Muscle of arm (tissue), 12 donors: ENCODE measurements around the gene KCNE2. TPM values are rescaled to one million over a fixed set of nuclear protein-coding genes. Genes with fewer than 3 reads are reported as not detected.
"Not testable (repeated sequence)": the region's sequence is repeated elsewhere in the genome, so short reads cannot be mapped to it uniquely, and the experiment has no call there.

Source experiments
- DNase-seq: peaks from one replicate; pipeline ENCODE4 v3.0.0-alpha.2; 2013
- polyA plus RNA-seq, 12 donors: library from polyadenylated mRNA; unstranded; fragments of 120-200 nt; gene quantifications; one replicate each; pipeline ENCODE4 v1.2.1, GENCODE V29; 2013; ENCODE audit not compliant: insufficient read length in 12 of 12

The KCNE2 gene
- polyA plus RNA-seq, 12 donors = 0.25 to 0.85 (median 0.50) TPM; not detected in 3

DNA sequence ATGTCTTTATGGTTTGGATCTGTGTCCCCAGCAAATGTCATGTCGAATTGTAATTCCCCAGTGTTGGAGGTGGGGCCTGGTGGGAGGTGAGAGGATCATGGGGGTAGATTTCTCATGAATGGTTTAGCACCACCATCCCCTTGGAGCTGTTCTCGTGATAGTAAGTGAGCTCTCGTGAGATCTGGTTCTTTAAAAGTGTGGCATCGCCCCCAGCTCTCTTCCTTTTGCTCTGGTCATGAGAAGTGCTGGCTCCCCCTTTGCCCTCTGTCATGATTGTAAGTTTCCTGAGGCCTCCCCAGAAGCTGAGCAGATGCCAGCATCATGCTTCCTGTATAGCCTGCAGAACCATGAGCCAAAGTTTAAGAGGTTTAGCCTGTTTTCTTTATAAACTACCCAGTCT, 11.2 kb upstream of the KCNE2 start:
- no peak for DNase-seq

DNA sequence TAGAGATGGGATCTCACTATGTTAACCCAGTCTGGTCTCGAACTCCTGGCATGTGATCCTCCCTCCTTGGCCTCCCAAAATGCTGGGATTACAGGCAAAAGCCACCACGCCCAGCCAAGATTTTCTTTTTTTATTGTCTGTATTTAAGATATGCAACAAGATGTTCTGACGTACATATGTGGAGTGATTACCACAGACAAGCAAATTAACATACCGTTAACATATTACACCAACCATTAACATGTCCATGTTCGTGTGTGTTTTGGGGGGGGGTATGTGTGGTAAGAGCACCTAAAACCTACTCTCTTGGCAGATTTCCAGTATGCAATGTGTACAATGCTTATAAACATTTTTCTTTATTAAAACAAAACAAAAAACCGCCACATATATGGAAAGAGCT, 10.6 kb upstream of the KCNE2 start:
- no peak for DNase-seq

DNA sequence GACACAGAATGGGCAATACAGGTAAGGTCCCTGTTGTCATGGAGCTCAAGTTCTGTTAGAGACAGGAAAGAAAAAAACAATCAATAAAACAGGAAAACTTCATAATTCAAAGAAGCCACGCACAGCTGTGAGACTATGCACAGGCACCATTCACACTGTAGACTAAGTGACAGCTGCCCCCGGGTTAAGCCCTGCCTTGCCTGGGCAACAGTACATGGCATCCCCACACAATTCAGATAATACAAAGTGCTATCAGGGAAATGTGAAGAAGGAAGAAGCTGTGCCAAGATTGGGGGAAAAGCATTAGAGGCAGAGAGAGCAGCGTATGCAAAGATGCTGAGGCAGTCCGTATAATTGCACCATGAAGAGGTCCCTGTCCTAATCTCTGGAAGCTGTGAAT, 9.0 kb upstream of the KCNE2 start:
- no peak for DNase-seq

DNA sequence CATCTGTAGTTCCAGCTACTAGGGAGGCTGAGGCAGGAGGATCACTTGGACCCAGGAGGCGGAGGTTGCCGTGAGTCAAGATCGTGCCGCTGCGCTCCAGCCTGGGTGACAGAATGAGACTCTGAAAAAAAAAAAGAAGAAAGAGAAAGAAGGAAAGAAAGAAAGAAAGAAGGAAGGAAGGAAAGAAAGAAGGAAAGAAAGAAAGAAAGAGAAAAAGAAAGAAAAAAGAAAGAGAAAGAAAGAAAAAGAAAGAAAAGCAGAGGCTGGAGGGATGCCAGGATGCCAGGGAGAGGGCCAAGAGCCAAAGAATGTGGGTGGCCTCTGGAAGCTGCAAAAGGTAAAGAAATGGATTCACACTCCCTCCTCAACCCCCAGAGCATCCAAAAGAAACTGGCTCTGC, 8.2 kb upstream of the KCNE2 start:
- DNase-seq = no peak

- DNase-seq = no peak
Observed at GRCh38 chr21:34357889-34358288, 5.9 kb upstream of the KCNE2 start.

GRCh38 chr21:34358866-34359265, 4.9 kb upstream of the KCNE2 start:
- DNase-seq = no peak

- no peak for DNase-seq
Observed at GRCh38 chr21:34360488-34361241, 3.1 kb upstream of the KCNE2 start.

DNA sequence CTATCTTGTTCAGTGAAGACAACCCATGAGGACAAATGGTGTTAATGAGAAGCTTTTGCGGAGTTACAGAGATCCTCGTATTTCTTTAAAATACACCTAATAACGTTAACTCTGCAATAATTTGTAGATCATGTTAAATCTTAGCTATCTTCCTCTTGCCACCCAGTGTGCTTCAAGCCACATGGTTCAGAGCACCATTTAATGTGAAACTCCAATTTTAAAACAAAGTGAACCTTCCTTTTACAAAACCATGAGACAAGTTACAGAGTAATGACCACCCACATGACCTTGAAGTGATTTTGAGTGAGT, 1.7 kb upstream of the KCNE2 start:
- no peak for DNase-seq

GRCh38 chr21:34362670-34363069, 1.1 kb upstream of the KCNE2 start:
- no peak for DNase-seq

DNA sequence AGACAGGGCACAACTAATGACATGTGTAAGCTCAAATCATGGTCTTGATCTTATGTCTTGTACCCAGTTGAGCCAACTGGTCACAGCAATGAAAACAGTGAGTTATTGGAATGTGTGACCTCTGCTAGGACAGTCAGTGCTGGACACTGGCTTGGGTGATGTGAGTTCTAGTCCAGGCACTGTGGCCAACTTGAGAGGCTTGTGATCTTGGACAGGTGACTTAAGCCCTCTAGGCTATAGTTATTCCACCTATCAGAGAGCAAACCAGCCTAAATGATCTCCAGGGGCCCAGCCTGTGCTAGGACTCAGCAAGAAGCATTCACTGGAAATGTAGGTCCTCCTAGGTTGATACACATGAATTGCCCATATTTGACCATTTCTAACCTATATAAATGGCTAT, 1.1 kb downstream of the KCNE2 start:
- DNase-seq = no peak

DNA sequence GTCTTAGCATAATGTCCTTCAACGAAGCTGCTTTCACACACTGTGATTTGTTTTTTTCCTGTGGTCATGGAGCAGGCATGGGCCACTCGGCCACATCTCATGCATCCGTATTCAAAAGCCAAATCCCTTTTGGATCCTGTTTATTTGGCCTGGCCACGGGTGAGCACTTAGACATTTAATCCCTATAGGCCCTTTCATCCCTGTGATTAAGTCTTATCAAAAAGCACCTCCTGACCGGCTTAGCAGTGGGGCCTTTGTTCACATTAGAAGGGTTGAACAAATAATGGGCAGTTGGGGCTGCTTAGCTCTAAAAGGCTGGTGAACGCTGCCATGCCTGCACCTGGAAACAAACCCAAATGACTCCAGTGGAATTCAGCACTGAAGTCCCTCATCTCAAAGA, 2.0 kb downstream of the KCNE2 start:
- no peak for DNase-seq

DNA sequence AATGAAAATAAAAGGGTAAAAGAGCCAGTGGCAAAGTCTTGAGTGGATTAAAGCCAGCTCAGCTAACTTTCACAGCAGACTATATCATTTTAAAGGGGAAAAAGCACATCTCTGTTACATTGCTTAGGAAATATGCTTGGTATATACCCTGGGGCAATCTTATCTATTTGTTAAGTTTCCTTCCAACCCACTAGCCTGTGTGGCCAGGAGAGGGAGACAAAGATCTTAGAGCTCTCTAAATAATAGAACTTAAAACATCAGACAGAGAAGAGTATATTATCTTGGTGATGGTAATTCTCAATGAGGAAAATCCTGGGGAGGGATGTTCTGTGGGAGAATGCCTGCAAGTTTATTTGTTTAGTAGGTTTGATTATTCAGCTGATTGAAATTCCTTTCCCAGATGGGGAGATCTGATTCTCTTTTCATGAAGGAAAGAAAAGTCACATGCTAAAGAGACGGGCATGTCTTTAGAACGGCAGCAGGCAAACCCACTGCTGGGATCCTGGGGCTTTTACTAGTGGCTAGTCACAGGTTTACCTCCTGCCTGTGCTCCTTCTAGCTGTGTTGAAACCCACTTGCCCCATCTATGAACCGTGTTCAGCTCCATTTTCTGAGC, 3.6 kb downstream of the KCNE2 start:
- DNase-seq = no peak

DNA sequence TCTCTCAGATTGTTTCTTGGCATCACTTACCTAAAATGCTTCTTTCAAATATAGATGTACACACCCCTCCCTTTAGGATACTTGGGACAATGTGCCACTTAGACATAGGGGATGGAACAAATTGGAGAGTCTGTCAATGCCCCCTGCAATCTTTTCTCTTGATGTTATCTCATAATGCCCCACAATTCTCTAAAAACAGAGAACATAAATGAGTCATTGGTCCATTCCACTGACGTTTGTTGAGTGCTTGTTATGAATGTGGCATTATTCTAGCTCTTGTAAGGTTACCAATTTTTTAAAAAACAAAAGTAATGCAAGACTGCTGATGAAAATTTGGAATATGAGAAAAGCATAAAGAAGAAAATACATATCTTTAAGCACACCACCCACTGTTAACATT, 5.9 kb downstream of the KCNE2 start:
- DNase-seq = no peak

DNA sequence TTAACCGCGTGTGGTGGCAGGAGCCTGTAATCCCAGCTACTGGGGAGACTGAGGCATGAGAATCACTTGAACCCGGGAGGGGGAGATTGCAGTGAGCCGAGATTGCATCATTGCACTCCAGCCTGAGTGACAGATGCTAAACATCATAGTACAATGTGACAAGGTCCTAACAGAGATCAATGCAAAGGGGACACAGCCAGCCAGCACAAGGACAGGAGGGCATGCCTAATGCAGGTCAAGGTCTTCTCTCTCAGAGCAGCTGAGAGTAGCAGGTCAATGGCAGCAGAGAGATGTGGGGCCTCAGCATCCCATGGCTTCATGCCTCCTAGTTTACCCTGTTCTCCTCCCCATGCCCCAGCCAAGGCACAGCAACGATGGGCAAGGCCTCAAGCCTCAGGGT, 8.5 kb downstream of the KCNE2 start:
- DNase-seq = no peak

DNA sequence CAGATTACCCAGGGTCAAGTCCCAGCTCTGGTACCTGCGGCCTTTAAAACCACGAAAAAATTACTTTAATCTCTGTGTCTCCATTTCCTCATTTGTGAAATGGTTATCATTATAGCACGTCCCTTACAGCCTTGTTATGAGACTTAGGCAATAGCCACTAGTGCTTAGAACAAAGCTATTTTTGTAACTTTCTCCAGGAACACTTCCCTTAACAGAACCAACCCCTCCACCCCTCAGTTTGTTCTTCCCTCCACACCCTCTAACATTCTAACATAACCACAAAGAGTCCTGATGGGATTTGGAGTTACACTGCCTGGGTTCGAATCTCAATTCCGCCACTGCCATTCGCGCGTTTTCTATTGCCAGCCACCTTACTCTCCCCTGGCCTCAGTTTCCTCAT, 10.7 kb downstream of the KCNE2 start:
- DNase-seq = not testable (repeated sequence)

DNA sequence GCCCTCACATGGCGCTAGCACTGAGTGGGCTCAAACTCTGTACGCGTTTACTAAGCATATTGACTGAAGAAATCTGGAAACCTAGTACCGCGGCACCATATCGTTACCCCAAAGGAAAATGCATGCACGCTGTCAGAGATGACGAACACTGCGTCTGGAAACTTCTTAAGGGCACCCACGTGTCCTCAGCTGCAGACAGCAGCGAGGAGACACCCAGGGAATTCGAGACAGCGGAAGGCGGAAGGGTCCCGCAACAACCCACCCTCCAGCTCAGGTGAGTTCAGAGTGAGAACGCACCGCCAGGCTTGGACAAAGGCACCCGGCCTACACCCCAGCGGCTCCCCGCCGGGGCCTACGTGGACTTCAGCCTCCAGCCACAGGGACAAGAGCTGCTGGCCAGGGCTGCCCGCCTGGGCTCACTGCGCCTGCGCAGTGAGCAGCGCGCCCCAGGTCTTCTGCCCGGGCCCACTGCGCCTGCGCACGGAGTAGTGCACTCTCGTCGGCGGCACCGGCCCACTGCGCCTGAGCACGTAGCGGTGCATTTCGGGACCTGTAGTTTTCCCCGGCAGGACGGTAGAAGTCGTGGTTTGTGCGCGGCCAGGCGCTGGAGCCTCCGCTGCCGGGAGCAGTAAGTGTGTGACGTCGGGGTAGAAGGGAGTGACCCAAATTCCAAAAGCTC, 11.3 kb downstream of the KCNE2 start, which contains the start of gene SMIM11:
Gene SMIM11 (plus strand): TSS at position 568 of the 679 bp plus-strand sequence. CDS start 3,998 bp downstream, outside the sequence.
- not testable (repeated sequence) for DNase-seq

- DNase-seq = not testable (repeated sequence)
Observed at GRCh38 chr21:34375619-34375972, 11.8 kb downstream of the KCNE2 start.

DNA sequence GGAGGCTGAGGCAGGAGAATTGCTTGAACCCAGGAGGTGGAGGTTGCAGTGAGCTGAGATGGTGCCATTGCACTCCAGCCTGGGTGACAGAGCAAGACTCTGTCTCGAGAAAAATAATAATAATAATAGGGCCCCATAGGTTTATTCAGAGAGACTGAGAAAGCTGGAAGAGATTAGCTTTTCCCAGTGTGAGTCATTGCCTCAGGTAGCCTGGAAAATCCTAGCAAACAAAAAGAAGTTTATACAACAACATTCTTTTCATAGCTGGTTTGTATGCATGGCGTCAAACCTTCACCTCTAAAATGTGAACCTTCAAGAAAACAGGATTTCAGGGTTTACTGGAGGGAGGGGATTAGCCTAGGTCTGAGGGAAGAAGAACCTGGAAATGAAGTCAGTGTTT, 19.3 kb downstream of the KCNE2 start:
- DNase-seq = not testable (repeated sequence)

DNA sequence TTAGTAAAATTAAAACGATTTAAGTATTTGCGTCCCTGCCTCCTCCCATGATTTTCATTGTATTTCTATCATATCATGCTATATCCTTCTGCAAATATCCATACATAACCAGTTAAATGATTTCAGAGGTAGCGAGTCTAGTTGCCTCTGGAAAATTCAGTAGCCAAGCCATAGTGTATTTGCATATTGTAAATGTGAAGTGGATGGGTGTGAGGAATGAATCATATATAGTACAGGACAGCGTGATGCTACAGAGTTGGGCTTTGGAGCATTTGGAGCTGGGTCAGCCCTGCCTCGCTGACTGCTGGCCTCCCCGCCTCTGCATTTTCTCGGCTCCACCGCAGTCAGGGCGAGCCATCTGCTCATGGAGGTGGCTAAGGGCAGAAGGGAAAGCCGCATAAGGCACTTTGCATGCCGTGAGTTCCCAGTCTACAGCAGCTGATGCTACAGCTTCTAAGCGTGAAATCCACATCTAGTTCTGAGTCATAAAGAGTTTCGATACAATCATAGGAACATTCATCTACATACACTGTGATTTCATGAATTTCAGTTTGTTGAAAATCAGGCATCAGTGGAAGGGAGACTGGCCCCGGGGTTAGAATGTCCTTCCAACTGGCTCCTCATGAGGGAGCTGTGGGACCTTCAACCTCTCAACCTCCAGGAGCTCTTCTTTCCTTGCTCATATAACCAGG, 20.1 kb downstream of the KCNE2 start:
- DNase-seq = not testable (repeated sequence)

DNA sequence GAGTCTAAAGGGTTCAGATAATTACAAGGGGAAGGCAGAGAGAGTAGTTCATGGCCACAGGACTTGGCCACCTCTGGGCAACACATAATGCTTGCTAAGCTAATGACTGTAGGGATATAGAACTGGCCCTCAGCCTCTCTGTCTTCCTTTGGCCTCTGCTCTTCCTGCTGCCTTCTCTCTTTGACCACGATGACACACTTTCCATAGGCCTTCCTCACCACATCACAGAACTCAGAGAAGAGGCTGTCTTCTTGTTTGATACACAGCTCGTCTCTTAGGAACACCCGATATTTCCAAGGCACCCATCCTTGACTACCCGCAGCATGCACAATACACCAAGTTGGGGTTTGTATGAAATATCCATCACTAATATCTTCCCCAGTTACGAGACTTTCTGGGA, 36.7 kb downstream of the KCNE2 start:
- not testable (repeated sequence) for DNase-seq

- not testable (repeated sequence) for DNase-seq
Observed at GRCh38 chr21:34404742-34405141, 40.9 kb downstream of the KCNE2 start.

- DNase-seq = not testable (repeated sequence)
Observed at GRCh38 chr21:34405686-34406085, 41.9 kb downstream of the KCNE2 start.

DNA sequence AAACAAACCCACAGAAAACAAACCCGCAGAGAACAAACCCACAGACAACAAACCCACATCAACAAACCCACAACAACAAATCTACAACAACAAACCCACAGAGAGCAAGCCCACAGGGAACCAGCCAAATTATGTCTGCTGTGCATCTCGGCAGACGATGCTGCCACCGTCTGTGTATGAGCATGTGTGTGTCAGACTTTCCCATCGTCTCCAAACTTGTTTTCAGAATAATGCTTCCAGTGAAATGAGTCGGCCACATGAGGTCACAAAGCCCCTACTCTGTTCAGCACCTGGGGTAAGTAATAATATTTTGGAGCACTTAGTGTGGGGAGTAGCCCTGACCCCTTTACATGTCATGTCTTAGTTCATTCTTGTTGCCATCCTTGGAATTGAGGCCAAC, 42.3 kb downstream of the KCNE2 start:
- DNase-seq = not testable (repeated sequence)
